ENCODE measurements around the gene DERL3. TPM values are rescaled to one million over a fixed set of nuclear protein-coding genes. Genes with fewer than 3 reads are reported as not detected.

Gene DERL3
- total RNA-seq, 1 experiment from 2014 or later = not detected

Small RNA genes lying within 50 kb of the gene (small RNA-seq; reads per million reads assigned to genes)
- gene RN7SL268P = not detected

Other genes with a start within 250 kb of the DERL3 start
- 0.18 TPM in 1 of 2 replicates, not detected in the other for gene DRICH1, start 206.7 kb downstream of the DERL3 start, total RNA-seq (2014; rRNA removed; shearing (Covaris generic))
- not detected in 2 replicates for gene RGL4, start 148.0 kb downstream of the DERL3 start, total RNA-seq (2014; rRNA removed; shearing (Covaris generic))
- gene ZNF70, start 87.9 kb downstream of the DERL3 start, total RNA-seq (2014; rRNA removed; shearing (Covaris generic)) = 3.1 and 4.4 TPM in 2 replicates
- gene VPREB3, start 84.6 kb downstream of the DERL3 start, total RNA-seq (2014; rRNA removed; shearing (Covaris generic)) = not detected in 2 replicates
- gene C22orf15, start 76.0 kb downstream of the DERL3 start, total RNA-seq (2014; rRNA removed; shearing (Covaris generic)) = 1.1 TPM in 1 of 2 replicates, not detected in the other
- not detected in 2 replicates for gene CHCHD10, start 71.0 kb downstream of the DERL3 start, total RNA-seq (2014; rRNA removed; shearing (Covaris generic))
- gene MMP11, start 66.2 kb downstream of the DERL3 start, total RNA-seq (2014; rRNA removed; shearing (Covaris generic)) = not detected in 2 replicates
- 88.6 and 107 TPM in 2 replicates for gene SMARCB1, start 52.0 kb downstream of the DERL3 start, total RNA-seq (2014; rRNA removed; shearing (Covaris generic))
- 1.4 and 3.2 TPM in 2 replicates for gene SLC2A11, start 18.9 kb upstream of the DERL3 start, total RNA-seq (2014; rRNA removed; shearing (Covaris generic))
- 890 and 1,130 TPM in 2 replicates for gene MIF, start 55.4 kb upstream of the DERL3 start, total RNA-seq (2014; rRNA removed; shearing (Covaris generic))
- 3.5 and 6.3 TPM in 2 replicates for gene GSTT2B, start 122.2 kb upstream of the DERL3 start, total RNA-seq (2014; rRNA removed; shearing (Covaris generic))
- 2.9 and 5.1 TPM in 2 replicates for gene DDTL, start 127.9 kb upstream of the DERL3 start, total RNA-seq (2014; rRNA removed; shearing (Covaris generic))
- 380 and 441 TPM in 2 replicates for gene DDT, start 135.4 kb upstream of the DERL3 start, total RNA-seq (2014; rRNA removed; shearing (Covaris generic))
- gene GSTT2, start 141.1 kb upstream of the DERL3 start, total RNA-seq (2014; rRNA removed; shearing (Covaris generic)) = 1.3 and 1.5 TPM in 2 replicates
- gene GSTT4, start 166.4 kb upstream of the DERL3 start, total RNA-seq (2014; rRNA removed; shearing (Covaris generic)) = not detected in 2 replicates
- 28.8 and 36.6 TPM in 2 replicates for gene CABIN1, start 172.3 kb upstream of the DERL3 start, total RNA-seq (2014; rRNA removed; shearing (Covaris generic))

Data from HT1080 (cell line).